Activated T-helper 2 cell treated with anti-CD3 and anti-CD28 coated beads, Interferon-gamma antibody, Interleukin-2, Interleukin-4, amounts not matched to agents 10 μg/mL and 5 μg/mL and 100 μg/mL, durations not matched to agents 14 hours and 24 hours and 36 hours (primary cell): Measurements from ENCODE around the gene TSC1. TPM values are rescaled to one million over a fixed set of nuclear protein-coding genes. Genes with fewer than 3 reads are reported as not detected.
"Not testable (repeated sequence)": the region's sequence is repeated elsewhere in the genome, so short reads cannot be mapped to it uniquely, and the experiment has no call there.

ENCODE experiments used
- DNase-seq: peaks from one replicate; pipeline ENCODE4 v3.0.0; 2021; ENCODE audit warnings: low spot score
- H3K27ac Mint-ChIP-seq: one replicate; pipeline ENCODE4 v1.8.0; 2021; ENCODE audit warnings: mixed read lengths
- H3K27me3 Mint-ChIP-seq: one replicate; pipeline ENCODE4 v1.8.0; 2021; ENCODE audit warnings: low read depth, mixed read lengths
- H3K36me3 Mint-ChIP-seq: one replicate; pipeline ENCODE4 v1.8.0; 2021; ENCODE audit warnings: low read depth, mixed read lengths
- H3K4me1 Mint-ChIP-seq: one replicate; pipeline ENCODE4 v1.8.0; 2021; ENCODE audit warnings: low read depth, mixed read lengths
- H3K4me3 Mint-ChIP-seq: one replicate; pipeline ENCODE4 v1.8.0; 2021; ENCODE audit warnings: low read depth, mild to moderate bottlenecking, moderate library complexity, mixed read lengths
- H3K9me3 Mint-ChIP-seq: one replicate; pipeline ENCODE4 v1.8.0; 2021; ENCODE audit warnings: mixed read lengths
- intact Hi-C: fragments of 100-400 bp; cut with micrococcal nuclease; formaldehyde crosslinking; loops from one replicate; pipeline ENCODE4 v1.15.1; 2023
- total RNA-seq: library from RNA; stranded (reverse); gene quantifications from 2 replicates; pipeline ENCODE4 v1.2.3, GENCODE V29; 2022

Gene TSC1
- total RNA-seq, 1 donor from 2014 or later = 29.1 TPM

DNA sequence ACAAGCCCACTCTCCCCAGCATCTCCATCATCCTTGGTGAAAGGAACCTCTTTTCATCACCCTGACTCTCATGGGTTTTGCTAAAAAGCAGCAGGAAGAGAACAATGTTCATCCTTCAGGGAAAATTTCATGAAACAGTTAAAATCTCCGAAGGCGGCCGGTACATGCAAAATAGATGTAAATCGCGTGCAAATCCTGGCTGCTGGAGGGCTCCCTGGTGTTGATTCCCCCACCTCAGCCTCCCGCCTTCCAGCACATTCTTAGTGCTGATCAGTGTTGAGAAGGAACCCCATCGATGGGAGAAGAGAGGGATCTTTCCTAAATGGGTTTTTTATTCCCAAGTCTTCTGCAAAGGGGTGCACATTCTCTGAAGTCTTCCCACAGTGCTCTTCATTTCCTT is 25.4 kb upstream of the TSC1 start:
- H3K27me3 Mint-ChIP-seq = peaks cover 11% of the 10 kb centered on the region
- intact Hi-C loops = loop anchor here (10.0 kb wide), 1 partner anchor 165 kb away; no protein-coding TSS in a partner anchor
- H3K4me3 Mint-ChIP-seq = no peak overlapping the region
- no peaks in the 10 kb centered on the region for H3K36me3 Mint-ChIP-seq
- no peak overlapping the region for H3K27ac Mint-ChIP-seq
- no peaks in the 10 kb centered on the region for H3K4me1 Mint-ChIP-seq
- DNase-seq = no peak
- no peaks in the 10 kb centered on the region for H3K9me3 Mint-ChIP-seq

DNA sequence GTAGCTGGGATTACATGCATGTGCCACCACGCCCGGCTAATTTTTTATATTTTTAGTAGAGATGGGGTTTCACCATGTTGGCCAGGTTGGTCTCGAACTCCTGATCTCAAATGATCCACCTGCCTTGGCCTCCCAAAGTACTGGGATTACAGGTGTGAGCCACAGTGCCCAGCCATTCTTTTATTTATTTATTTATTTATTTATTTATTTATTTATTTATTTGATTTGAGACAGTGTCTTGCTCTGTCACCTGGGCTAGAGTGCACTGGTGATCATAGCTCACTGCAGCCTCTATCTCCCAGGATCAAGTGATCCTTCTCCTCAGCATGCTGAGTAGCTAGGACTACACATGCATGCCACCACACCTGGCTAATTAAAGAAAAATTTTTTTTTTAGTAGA is 23.5 kb upstream of the TSC1 start:
- H3K36me3 Mint-ChIP-seq, H3K4me1 Mint-ChIP-seq, DNase-seq, H3K9me3 Mint-ChIP-seq, H3K27ac Mint-ChIP-seq, intact Hi-C loops, H3K4me3 Mint-ChIP-seq, H3K27me3 Mint-ChIP-seq: not testable (repeated sequence)

- no peak for DNase-seq
- no peak overlapping the region for H3K27ac Mint-ChIP-seq
These were observed 21.1 kb upstream of the TSC1 start for GRCh38 chr9:132965478-132965877.

GRCh38 chr9:132961002-132961401 is 16.6 kb upstream of the TSC1 start:
- no peak for DNase-seq
- peaks cover 4% of the 10 kb centered on the region for H3K27me3 Mint-ChIP-seq
- no peak overlapping the region for H3K27ac Mint-ChIP-seq
- H3K4me1 Mint-ChIP-seq = no peaks in the 10 kb centered on the region
- no peaks in the 10 kb centered on the region for H3K36me3 Mint-ChIP-seq
- intact Hi-C loops = no loop called here
- peaks cover 18% of the 10 kb centered on the region for H3K9me3 Mint-ChIP-seq
- H3K4me3 Mint-ChIP-seq = no peak overlapping the region

More at GRCh38 chr9:132965478-132965877, 21.1 kb upstream of the TSC1 start:
- Mint-ChIP-seq H3K27me3 (peaks cover 9% of the 10 kb centered on the region), H3K36me3 (no peaks in the 10 kb centered on the region), H3K4me3 (no peak overlapping the region), H3K4me1 (no peaks in the 10 kb centered on the region), H3K9me3 (no peaks in the 10 kb centered on the region)
- intact Hi-C loops = no loop called here

DNA sequence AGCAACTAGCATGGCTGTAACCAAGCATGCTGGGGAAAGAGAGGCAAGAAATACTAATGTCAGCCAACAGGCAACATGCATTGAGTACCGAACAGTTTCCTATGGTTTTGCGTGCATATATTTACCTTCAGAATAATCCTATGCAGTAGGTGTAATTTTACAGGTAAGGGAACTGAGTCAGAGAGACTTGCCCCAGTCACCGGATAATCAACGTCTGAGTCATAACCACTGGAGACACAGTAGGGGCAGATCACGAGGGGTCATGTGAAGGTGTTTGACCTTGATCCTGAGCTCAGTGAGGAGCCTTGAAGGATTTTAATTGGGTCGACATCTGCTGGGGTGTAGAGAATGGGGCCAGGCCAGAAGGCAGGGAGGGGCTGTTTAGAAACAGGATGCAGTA is 13.4 kb upstream of the TSC1 start:
- Mint-ChIP-seq H3K36me3 (no peaks in the 10 kb centered on the region), H3K9me3 (peaks cover 25% of the 10 kb centered on the region), H3K4me1 (no peaks in the 10 kb centered on the region), H3K4me3 (no peak overlapping the region), H3K27ac (no peak overlapping the region), H3K27me3 (peaks cover 4% of the 10 kb centered on the region)
- intact Hi-C loops = no loop called here
- no peak for DNase-seq

- peaks cover 25% of the 10 kb centered on the region for H3K9me3 Mint-ChIP-seq
- H3K27ac Mint-ChIP-seq = no peak overlapping the region
- no peaks in the 10 kb centered on the region for H3K36me3 Mint-ChIP-seq
- intact Hi-C loops = no loop called here
- no peak overlapping the region for H3K4me3 Mint-ChIP-seq
- no peaks in the 10 kb centered on the region for H3K4me1 Mint-ChIP-seq
- no peaks in the 10 kb centered on the region for H3K27me3 Mint-ChIP-seq
- DNase-seq = no peak
These were observed 11.4 kb upstream of the TSC1 start for GRCh38 chr9:132955768-132956167.

GRCh38 chr9:132955123-132955522 is 10.7 kb upstream of the TSC1 start:
- H3K27me3 Mint-ChIP-seq = no peaks in the 10 kb centered on the region
- no peak overlapping the region for H3K27ac Mint-ChIP-seq
- H3K4me3 Mint-ChIP-seq = no peak overlapping the region
- intact Hi-C loops = no loop called here
- no peaks in the 10 kb centered on the region for H3K36me3 Mint-ChIP-seq
- DNase-seq = no peak
- H3K9me3 Mint-ChIP-seq = peaks cover 25% of the 10 kb centered on the region
- no peaks in the 10 kb centered on the region for H3K4me1 Mint-ChIP-seq

GRCh38 chr9:132949709-132950108 is 5.3 kb upstream of the TSC1 start:
- no peak for DNase-seq
- no peak overlapping the region for H3K4me3 Mint-ChIP-seq
- intact Hi-C loops = no loop called here
- no peaks in the 10 kb centered on the region for H3K27me3 Mint-ChIP-seq
- no peaks in the 10 kb centered on the region for H3K36me3 Mint-ChIP-seq
- H3K27ac Mint-ChIP-seq = no peak overlapping the region
- no peaks in the 10 kb centered on the region for H3K9me3 Mint-ChIP-seq
- H3K4me1 Mint-ChIP-seq = peaks cover 3% of the 10 kb centered on the region

DNA sequence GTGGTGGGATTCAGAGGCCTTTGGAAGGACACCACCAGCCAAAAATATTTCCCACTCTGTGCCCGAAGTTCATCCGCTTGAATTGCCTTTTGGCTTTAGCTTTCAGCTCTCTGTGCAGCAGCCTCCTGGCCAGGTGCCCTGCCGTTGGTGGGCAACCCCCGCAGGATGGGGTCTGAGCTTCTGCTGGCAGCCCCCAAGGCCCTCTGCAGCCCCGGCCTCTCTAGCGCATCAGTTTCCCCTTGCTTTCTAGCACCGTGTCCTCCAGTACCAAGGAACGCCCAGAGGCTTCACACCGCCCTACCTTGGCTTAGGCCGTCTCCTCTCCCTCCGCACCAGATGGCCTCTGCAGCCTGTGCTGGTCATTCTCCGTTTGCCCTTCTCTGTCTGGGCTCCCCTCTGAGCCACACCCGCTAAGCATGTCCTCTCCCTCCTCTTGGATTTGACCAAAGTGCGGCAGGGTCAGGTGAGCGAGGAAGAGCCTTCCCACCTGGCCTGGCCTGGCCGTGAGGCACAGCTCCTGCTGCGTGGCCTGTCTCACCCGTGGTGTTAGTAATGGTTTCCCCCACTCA is 4.2 kb upstream of the TSC1 start:
- Mint-ChIP-seq H3K27me3 (no peaks in the 10 kb centered on the region), H3K4me3 (no peak overlapping the region), H3K9me3 (no peaks in the 10 kb centered on the region), H3K4me1 (peaks cover 6% of the 10 kb centered on the region), H3K36me3 (no peaks in the 10 kb centered on the region), H3K27ac (no peak overlapping the region)
- no peak for DNase-seq
- intact Hi-C loops = no loop called here

GRCh38 chr9:132947756-132948155 is 3.3 kb upstream of the TSC1 start:
- Mint-ChIP-seq H3K4me3 (no peak overlapping the region), H3K36me3 (no peaks in the 10 kb centered on the region), H3K27me3 (no peaks in the 10 kb centered on the region), H3K9me3 (no peaks in the 10 kb centered on the region), H3K4me1 (peaks cover 12% of the 10 kb centered on the region), H3K27ac (no peak overlapping the region)
- no peak for DNase-seq
- intact Hi-C loops = no loop called here

- DNase-seq = no peak
- Mint-ChIP-seq H3K4me3 (no peak overlapping the region), H3K36me3 (no peaks in the 10 kb centered on the region), H3K4me1 (peaks cover 15% of the 10 kb centered on the region), H3K27ac (no peak overlapping the region), H3K27me3 (no peaks in the 10 kb centered on the region), H3K9me3 (no peaks in the 10 kb centered on the region)
- intact Hi-C loops = no loop called here
These were observed 2.3 kb upstream of the TSC1 start for GRCh38 chr9:132946631-132947295.

GRCh38 chr9:132946211-132946610 is 1.8 kb upstream of the TSC1 start:
- Mint-ChIP-seq H3K9me3 (no peaks in the 10 kb centered on the region), H3K4me3 (no peak overlapping the region), H3K36me3 (no peaks in the 10 kb centered on the region), H3K4me1 (peaks cover 15% of the 10 kb centered on the region), H3K27me3 (no peaks in the 10 kb centered on the region), H3K27ac (no peak overlapping the region)
- no peak for DNase-seq
- intact Hi-C loops = no loop called here

DNA sequence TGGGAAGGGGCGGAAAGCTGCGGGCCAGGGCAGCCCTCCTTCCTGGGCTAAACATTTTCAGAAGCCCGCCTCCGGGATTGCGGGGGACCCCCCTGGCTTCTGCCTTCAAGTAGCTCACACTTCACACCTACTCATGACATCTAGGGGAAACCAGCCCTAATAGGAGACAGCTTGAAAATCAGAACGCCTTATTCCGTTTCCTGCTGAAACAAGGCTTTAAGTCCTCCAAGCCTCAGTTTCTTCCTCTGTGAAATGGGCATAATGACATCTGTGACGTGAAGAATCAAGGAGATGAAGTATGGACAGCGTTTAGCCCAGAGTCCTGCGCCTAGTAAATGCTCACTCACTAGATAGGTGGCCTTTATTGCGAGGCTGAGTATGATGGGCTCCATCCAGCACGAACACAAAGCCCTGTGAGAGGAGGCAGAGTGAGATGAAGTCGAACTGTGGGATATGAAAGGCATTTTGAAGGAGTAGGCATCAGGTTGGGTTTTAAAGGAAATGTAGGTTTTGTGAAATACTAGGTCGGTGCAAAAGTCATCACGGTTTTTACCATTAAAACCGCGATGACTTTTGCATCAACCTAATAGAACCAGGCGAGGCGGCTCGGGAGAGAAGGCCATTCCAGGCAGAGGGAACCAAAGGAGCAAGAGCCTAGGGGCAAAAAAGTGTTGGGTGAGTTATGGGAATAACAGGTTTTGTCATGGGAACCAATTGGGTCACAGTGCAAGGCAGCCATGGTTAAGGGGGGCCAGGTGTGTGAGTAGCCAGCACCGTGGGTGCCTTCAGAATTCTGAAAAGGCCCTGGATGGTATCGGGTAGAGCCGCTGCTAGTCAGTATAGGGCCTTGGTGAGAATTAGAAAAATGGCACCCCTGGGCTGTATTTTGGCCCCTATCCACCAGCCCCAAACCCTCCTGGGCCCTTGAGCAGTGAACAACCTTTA is 1.0 kb upstream of the TSC1 start:
- no peaks in the 10 kb centered on the region for H3K36me3 Mint-ChIP-seq
- no peak for DNase-seq
- H3K4me1 Mint-ChIP-seq = peaks cover 15% of the 10 kb centered on the region
- H3K9me3 Mint-ChIP-seq = no peaks in the 10 kb centered on the region
- no peaks in the 10 kb centered on the region for H3K27me3 Mint-ChIP-seq
- no peak overlapping the region for H3K27ac Mint-ChIP-seq
- intact Hi-C loops = loop anchor here (2.0 kb wide), 1 partner anchor 77 kb away; no protein-coding TSS in a partner anchor
- peak overlapping the region; percentile 83 for H3K4me3 Mint-ChIP-seq
